GDM1 (cell line): ENCODE results near the gene MTRR.
"Not testable (repeated sequence)": the region's sequence is repeated elsewhere in the genome, so short reads cannot be mapped to it uniquely, and the experiment has no call there.

Experiments
- DNase-seq: peaks from one replicate; lab custom pipeline; 2025; lab: John Stamatoyannopoulos, UW

The MTRR gene

DNA sequence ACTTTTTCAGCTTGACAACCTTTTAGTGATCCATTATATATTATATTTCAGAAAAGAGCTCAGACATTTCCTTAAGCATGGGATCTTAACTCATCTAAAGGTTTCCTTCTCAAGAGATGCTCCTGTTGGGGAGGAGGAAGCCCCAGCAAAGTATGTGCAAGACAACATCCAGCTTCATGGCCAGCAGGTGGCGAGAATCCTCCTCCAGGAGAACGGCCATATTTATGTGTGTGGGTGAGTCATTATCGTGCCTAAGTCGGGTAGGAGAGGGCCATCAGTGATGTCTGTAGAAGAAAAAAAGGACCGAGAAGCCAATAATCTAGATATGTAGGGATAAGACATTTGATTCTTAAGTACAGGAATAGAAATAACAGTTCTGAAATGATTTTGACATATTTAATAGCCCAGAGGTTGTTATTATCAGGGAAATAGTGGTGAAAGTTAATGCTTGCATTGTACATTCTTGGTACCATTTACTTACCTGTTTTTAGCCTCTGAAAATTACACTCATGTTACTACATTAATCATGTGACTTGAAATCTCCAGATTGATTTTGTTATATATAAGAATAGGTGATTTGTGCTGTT is 28.2 kb downstream of the MTRR start:
- no peak for DNase-seq

DNA sequence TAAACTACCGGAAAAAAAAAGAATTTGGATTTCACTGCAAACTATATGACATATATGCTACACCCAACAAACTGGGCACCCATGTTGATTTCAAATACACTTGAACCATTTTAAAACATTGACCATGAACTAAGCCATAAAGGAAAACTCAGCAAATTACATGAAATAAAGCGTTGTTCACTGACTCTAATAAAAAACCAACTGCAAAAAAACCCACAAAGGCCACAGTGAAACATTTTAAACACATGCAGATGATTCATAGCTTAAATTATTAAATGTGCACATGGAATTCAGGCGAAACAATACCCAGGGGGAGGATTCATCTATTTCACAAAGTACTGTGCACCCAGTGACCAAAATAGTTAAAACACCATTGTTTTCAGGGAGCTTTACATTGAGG is 33.3 kb downstream of the MTRR start:
- DNase-seq = no peak

DNA sequence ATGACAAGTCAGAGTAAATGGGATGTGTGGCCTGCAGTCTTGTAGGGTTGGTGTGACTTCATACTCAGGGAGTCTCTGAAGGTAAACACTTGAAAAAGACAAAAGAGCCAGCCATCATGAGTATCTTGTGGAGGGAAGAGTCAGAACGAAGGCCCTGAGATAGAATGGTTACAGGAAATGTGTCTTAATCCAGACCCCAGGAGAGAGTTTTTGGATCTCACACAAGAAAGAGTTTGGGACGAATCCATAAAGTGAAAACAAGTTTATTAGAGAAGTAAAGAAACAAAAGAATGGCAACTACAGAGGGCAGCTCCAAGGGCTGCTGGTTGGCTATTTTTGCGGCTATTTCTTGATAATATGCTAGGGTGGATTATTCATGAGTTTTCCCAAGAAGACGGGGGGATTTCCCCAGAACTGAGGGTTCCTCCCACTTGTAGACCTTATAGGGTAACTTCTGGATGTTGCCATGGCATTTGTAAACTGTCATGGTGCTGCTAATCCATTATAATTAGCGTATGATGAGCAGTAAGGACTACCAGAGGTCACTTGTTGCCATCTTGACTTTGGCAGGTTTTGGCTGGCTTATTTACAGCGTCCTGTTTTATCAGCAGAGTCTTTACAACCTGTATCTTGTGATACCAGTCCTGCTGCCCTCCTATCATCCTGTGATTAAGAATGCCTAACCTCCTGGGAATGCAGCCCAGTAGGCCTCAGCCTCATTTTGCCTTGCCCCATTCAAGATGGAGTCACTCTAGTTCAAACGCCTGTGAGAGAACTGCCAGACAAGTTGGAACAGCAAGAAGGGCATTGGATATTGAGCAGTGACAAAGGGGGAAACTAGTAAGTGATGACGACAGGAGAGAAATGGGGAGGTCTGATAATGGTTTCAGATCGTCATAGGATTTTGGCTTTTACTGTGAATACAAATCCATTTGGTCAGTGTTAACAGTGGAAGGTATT is 34.0 kb downstream of the MTRR start:
- no peak for DNase-seq

DNA sequence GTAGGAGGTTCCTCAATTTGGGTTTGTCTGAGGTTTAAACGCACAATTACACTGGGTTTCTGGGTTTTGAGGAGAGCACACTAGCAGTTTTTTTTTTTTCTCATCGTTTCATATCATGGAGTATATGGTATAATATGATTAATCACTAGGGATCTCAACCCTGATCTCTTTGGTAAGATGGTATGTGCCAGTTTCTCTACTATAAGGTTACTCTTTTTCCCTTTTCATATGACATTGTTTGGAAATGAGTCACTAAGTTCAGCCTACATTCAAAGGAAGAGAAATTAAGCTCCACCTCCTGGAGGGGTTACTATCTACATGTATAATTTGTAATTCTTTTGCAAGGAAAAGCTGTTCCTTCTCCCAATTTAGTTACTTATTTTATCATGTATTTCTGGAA is 35.2 kb downstream of the MTRR start:
- no peak for DNase-seq

DNA sequence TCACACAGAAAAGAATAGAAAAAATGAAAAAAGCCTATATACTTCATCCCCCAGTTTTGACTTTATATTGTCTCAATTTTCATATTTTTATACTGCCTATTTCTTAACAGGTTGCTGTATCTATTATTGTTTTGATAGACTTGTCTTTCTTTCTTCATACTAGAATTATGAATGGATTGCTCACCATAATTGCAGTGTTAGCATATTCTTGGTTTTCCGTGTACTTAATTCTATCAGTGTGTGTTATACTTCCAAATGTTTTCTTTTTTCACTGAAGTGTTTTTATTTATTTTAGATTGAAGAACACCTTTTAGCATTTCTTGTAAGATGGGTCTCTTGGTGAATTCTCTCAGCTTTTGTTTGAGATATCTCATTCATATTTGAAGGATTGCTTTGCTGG is 38.7 kb downstream of the MTRR start:
- no peak for DNase-seq

DNA sequence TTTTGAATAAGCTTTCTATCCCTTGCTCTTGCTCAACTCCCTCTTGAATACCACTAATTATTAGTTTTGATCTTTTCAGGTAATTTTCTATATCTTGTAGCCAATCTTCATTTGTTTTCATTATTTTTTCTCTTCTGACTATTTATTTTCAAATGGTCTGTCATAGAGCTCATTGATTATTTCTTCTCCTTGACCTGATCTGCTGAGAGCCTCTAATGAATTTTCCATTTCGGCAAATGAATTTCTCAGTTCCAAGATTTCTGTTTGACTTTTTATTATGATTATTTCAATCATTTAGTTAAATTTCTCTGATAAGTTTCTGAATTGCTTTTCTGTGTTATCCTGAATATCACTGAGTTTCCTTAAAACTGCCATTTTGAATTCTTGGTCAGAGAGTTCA is 39.4 kb downstream of the MTRR start:
- no peak for DNase-seq

DNA sequence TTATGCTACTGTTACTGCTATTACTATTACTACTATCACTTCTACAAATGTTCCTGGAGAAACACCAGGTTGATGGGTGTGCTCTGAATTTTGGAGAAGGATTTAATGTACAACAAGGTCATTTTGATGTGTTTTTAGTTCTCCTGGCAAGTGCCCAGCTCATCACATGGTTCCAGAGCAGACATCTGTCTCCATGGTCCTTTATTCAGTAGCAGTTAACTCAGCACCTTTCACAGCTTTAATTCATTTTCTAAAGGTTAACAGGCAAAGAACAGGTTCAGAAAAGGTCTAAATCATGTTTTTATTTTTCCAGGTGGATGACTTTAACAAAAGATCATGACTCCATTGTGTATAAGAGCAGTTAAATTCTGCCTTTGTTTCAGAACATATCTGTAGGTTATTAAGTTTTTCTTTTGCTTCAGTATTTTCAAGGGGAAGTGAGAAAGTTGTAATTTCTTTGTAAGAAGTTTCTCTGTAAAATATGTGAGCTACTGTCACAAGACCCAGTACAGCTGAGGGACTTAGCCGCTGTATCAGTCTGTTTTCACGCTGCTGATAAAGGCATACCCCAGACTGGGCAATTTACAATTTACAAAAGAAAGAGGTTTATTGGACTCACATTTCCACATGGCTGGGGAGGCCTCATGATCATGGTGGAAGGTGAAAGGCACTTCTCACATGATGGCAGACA is 41.9 kb downstream of the MTRR start:
- DNase-seq = no peak

DNA sequence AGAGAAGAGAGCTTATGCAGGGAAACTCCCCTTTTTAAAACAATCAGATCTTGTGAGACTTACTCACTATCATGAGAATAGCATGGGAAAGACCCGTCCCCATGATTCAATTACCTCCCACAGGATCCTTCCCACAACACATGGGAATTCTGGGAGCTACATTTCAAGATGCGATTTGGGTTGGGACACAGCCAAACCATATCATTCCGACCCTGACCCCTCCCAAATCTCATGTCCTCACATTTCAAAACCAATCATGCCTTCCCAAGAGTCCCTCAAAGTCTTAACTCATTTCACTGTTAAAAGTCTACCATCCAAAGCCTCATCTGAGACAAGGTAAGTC is 42.5 kb downstream of the MTRR start:
- DNase-seq = not testable (repeated sequence)

DNA sequence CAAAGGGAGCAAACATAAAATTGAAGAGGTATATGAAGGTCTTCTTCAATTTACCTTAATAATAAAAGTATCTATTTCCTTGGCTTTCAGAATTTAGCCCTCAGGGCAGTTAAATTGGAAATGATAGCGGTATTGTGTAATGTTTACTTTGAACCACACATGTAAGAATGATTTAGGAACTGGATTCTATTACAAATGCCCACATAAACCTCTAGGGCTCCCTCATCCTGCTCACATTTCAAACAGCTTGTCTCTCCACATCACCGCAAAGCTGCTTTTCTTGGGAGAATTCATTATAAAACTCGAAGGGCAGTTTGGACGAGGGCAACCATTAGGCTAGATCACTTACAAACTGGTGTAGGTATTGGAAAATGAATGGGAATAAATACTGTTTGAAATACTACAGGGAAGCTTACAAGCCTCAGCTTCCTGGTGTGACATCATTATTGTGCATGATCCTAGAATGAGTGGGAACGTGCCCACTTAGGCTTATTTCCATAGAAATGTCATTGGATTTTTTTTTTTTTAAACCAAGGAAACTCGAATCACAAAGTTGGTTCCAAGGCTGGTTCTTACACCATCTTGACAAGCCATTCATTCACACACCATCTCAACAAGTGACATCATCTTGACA is 47.3 kb downstream of the MTRR start:
- DNase-seq = no peak

DNA sequence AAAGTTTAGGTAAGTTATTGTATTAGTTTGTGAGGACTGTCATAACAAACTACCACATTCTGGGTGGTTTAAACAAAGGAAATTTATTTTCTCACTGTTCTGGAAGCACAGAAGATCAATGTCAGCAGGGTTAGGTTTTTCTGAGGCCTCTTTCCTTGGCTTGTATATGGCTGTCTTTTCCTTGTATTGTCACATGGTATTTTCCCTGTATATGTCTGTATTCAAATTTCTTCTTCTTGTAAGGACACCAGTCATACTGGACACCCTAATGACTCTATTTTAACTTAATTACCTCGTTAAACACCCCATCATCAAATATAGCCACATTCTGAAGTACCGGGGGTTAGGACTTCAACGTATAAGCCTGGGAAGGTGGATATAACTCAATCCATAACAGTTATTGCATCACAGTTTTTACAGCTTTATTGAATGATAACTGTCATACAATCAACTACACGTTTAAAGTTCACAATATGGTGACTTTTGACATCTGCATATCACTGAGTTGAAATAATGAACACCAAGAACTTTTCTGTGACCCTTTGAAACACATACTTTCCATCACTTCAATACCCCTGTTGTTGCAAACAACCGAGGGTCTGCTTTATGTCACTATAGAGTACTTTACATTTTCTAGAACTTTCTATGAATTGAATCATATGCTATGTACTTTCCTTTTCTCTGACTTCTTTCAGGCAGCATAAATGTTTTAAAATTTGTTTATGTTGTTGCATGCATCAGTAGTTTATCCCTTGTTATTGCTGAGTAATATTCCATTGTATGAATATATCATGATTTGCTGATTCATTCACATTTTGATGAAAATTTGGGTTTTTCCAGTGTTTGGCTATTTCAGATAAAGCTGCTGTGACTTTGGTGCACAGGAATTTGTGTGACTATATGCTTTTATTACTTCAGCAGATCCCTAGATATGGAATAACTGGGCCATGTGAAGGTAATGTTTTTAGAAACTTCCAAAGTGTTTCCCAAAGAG is 48.5 kb downstream of the MTRR start:
- DNase-seq = no peak

DNA sequence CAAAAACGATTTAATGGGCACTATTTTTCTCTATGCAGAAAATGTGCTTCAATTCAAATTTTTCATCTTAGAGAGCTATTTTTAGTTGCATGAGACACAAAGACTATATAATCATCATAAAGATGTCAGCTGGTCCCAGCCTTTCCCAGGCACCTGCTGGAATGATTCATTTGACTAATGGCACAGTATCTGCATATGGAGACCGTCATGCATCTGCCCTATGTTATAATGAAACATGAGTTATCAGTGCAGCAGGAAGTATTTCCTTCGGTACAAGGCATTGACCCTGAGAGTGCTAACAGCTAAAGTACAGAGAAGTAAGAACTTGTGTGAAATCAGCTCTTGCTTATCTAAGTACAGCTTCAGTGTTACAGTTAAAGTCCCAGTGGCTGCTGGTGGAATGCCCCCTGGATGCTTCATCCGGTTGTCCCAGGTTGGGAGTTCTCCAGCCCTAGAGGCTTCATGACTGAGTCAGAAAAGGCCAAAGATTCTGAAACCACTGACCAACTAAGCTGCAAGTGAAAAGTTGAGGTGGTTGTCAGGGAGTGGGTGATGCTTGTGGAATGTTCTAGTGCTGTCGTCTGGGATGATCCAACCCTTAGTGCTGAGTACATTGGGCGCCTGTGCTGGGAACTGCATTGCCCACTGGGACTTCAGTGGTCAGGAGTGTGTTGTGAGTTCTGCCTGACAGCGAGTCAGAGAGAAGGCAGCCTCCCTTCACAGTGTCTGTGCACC is 57.2 kb downstream of the MTRR start:
- DNase-seq = no peak

DNA sequence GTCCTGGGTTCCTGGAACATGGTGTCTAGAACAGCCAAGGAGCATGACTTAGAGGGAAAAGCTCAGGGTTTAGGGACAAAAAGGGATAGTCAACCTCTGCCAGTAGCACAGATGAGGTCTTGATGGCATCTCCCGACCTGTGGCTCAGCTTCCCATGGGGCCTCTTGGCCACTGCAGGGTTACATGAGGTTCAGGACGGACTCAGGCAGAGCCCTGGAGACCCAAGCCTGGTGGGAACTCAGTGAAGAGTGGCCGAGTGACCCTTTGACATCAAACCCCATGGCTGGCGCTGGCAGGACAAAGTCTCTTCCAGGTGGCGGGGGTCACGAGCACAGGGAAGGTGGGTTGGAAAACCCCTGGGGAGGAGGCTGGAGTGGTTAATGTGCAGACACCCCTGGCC is 57.8 kb downstream of the MTRR start:
- no peak for DNase-seq

DNA sequence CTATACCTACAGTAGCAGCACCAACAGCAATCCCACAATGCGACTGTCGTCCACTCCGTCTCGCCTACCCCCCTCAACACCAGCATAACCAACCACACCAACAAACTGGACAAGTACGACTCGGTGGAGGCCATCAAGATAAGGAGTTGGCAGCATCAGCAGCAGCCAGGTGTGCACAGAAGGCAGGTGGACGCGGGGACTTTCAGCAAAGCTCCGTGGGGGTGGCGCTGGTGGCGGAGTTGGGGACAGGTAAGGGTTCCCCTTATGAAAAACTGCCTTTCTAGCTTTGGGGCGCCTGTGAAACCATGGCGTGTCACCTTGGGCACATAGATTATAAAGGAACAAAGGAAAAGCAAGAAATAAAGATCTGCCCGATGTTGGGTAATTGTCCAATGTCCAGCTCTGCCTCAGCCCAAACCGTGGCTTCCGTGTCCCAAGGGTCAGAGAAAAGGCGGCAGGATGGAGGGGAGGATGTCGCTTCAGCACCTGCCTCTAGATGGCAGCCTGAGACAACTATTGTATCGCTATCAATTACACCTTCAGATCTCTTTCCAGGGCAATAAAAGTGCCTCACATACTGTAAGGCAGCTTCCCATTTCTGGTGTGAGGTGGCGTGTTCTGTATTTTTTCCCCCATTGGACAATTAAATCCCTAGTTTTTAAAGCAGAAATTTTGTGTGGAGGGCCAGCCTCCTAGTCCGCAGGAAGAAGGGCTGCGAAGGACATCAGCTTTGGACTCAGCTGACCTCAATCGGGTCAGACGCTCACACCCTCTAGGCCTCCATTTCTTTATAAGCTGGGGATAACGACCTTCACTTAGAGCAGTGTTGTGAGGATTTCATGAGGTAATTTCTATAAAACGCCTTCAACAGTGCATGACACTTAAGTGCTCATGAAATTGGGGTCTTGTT is 58.8 kb downstream of the MTRR start:
- DNase-seq = peak; percentile 19

DNA sequence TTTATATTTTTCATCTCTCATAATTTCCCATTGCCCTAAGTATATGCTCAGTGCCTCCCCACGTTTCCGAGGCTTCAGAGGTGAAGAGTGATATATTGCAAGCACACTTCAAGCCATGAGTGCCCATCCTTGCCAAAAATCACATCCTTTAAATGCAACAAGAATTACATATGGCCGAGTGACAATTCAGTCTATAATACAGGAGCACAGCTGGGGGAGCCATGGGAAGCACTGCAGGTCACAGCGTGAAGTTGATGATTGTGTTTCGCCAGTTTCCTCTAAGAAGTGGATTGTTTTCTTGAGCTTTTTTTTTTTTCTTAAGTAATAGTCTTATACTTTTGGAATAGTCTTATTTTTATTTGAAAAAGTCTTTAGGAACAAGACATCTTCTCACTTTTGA is 61.1 kb downstream of the MTRR start:
- DNase-seq = no peak

DNA sequence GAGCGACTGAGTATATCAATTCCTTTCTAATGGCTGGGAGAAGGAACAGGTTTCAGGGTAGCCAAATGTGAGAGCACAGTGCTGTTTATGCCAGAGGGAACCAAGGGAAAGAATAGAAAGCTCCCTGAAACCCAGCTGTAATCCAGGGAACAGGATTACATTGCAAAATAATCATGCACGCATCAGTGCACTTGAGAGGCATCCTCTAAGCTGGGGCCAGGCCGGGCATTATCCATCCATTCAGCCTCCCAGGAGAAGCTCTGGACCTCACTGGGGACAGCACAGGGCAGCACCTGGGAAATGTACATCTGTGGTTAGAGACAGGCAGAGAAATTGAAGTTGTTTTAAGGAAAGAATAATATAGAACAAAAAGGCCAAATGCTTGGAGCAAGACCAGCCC is 72.7 kb downstream of the MTRR start:
- DNase-seq = no peak

DNA sequence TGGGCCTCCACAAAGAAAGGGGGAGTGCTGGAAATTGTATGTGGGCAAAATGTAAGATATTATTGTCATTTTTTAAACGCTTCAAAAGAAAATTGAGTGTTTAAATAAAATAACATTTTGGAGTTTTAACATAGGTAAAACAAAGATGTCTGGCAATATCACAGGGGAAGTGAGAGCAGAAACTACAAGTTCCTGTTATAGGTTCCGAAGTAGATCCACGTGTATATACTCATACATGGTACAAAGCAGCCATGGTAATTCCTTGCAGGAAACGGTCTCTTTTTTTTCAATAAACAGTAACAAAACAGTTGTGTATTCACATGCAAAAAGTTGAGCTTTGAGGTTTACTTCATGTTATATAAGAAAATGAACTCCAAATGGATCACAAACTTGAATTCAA is 78.4 kb downstream of the MTRR start:
- no peak for DNase-seq
